Psoas muscle (tissue), 8 donors: Measurements from ENCODE around the gene COASY. TPM values are rescaled to one million over a fixed set of nuclear protein-coding genes. Genes with fewer than 3 reads are reported as not detected.

ENCODE experiments used
- ATAC-seq, 4 donors: fragments of 200-7000 bp; cut with Tn5 transposase; one replicate each; pipeline ENCODE4 v1.9.1; 2020; ENCODE audit warnings: moderate library complexity in 3 of 4, mild to moderate bottlenecking in 2 of 4
- DNase-seq, 2 donors: peaks; one replicate each; pipeline ENCODE4 v3.0.0-alpha.2; 2020
- H3K27ac ChIP-seq: fragments of 200-600 bp; one replicate; pipeline ENCODE4 v1.8.0; 2022
- H3K27me3 ChIP-seq, 3 donors: fragments of 200-600 bp in 1 of 3; one replicate each; pipeline versions ENCODE4 v1.6.1 to v1.8.0; 2013 to 2022; ENCODE audit warnings: low read length in 2 of 3, mild to moderate bottlenecking in 2 of 3, moderate library complexity in 1 of 3; ENCODE audit not compliant: insufficient read depth in 3 of 3
- H3K36me3 ChIP-seq, 2 donors: fragments of 200-600 bp in 1 of 2; one replicate each; pipeline versions ENCODE4 v1.6.1 to v1.8.0; 2013 to 2022; ENCODE audit warnings: low read depth in 1 of 2, mild to moderate bottlenecking in 1 of 2, moderate library complexity in 1 of 2; ENCODE audit not compliant: insufficient read depth in 1 of 2
- H3K4me1 ChIP-seq: fragments of 200-600 bp; one replicate; pipeline ENCODE4 v1.8.0; 2022
- H3K4me3 ChIP-seq: fragments of 200-600 bp; one replicate; pipeline ENCODE4 v1.8.0; 2022; ENCODE audit warnings: mild to moderate bottlenecking
- H3K9me3 ChIP-seq: fragments of 200-600 bp; one replicate; pipeline ENCODE4 v1.8.0; 2022
- WGBS, 3 donors: extraction: QIAGEN DNeasy Blood & Tissue Kit; methylation state at CpG; one replicate each; pipeline versions ENCODE4 v1.1.6 to v1.1.7; 2013; 5-methylcytosine and 5-hydroxymethylcytosine counted together
- intact Hi-C, 2 donors: fragments of 100-400 bp; cut with DNase I; formaldehyde crosslinking; loops; one replicate each; pipeline versions ENCODE4 v1.11.0 to v1.14.2; 2022
- polyA plus RNA-seq, 3 donors: library from polyadenylated mRNA; stranded (reverse); fragments of 200-250 nt; gene quantifications; one replicate each; pipeline ENCODE4 v1.2.3, GENCODE V29; 2013
- total RNA-seq, 4 donors: library from RNA; stranded (reverse); fragmentation: NEBNext Ultra II Directional in 2 of 4; extraction: Animal tissue kit (Norgen Biotek cat#: 25700) in 2 of 4; gene quantifications; one replicate each; pipeline versions ENCODE4 v1.2.1 to v1.2.4, GENCODE V29; 2021 to 2023
- TF ChIP-seq, protein P1 (sequence below): fragments of 200-600 bp; IDR thresholded peaks from one replicate; pipeline ENCODE4 v1.8.0; 2022; ENCODE audit warnings: antibody characterized with exemption
- donor health status: healthy with polysubstance abuse.
- donor health status: DM: no; HTN: no; CAD: no; lungs with moderate emphysema.
- donor health status: Bipolar disorder and iron deficiency.
- donor health status: healthy.
- donor health status: DM: yes; HTN: yes; CAD: no.
- donor health status: DM: no; HTN: no; CAD: no.
- donor health status: DM: no; HTN: no; CAD: no.
- donor health status: DM: yes; HTN: yes; CAD: no.

The COASY gene
- total and polyA plus RNA-seq, 7 donors: 31.6 to 141 (median 41.0) TPM

DNA sequence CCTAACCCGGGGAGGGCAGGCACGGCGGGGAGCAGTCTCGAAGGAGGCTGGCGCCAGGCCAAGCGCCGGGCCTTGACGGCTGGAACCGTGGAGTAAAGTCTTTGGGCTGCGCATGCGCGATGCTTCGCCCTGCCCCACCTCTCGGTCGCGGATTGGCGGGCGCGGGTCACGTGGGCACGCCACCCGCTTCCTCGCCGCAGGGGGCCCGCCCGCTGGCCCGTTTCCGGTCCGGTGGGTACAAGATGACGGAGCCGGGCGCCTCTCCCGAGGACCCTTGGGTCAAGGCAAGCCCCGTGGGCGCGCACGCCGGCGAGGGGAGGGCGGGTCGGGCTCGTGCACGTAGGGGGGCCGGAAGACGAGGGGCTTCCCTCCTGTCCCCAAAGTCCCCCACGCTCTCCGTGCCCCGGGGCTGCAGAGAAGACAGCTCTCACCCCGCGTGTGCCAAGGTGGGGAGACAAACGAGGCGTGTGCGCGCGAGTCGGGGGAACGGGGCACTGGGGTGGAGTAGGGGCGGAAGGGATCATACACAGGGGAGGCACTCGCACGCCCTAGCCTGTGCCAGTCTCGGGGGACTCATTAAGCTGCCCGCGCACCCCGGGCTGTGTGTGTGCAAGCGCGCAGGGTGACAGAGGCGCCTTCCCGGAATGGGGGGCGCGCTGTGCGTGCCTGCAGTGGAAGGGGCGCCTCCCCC, 5.1 kb downstream of the COASY start, which contains the start of gene MLX:
TSS of gene MLX (plus strand) at position 218 of the 691 bp plus-strand sequence. CDS start at position 243, 25 bp downstream.
- peak within 1 kb of the TSS; percentile 96 for H3K27ac ChIP-seq
- peaks cover 22% of the 10 kb centered on the region for H3K4me1 ChIP-seq
- WGBS, 3 donors: 0 to 1% (median 0%) methylated on average over 47 to 72 of the region's 72 CpGs
- H3K4me3 ChIP-seq: peak within 1 kb of the TSS; percentile 83
- TF ChIP-seq, protein P1, sequence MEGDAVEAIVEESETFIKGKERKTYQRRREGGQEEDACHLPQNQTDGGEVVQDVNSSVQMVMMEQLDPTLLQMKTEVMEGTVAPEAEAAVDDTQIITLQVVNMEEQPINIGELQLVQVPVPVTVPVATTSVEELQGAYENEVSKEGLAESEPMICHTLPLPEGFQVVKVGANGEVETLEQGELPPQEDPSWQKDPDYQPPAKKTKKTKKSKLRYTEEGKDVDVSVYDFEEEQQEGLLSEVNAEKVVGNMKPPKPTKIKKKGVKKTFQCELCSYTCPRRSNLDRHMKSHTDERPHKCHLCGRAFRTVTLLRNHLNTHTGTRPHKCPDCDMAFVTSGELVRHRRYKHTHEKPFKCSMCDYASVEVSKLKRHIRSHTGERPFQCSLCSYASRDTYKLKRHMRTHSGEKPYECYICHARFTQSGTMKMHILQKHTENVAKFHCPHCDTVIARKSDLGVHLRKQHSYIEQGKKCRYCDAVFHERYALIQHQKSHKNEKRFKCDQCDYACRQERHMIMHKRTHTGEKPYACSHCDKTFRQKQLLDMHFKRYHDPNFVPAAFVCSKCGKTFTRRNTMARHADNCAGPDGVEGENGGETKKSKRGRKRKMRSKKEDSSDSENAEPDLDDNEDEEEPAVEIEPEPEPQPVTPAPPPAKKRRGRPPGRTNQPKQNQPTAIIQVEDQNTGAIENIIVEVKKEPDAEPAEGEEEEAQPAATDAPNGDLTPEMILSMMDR: no peak
- H3K9me3 ChIP-seq: no peaks in the 10 kb centered on the region
- no peaks in the 10 kb centered on the region for H3K27me3 ChIP-seq
- peaks cover 2 to 59% of the 10 kb centered on the region in 2 donors for H3K36me3 ChIP-seq
- peak; percentile 84 to 89 (median 85) for ATAC-seq
- intact Hi-C loops: no loop called here
- DNase-seq: peak; percentile 96 to 98

- TF ChIP-seq, protein P1: no peak
- Histone ChIP-seq H3K27ac (peak overlapping the region; percentile 96), H3K4me1 (peaks cover 15% of the 10 kb centered on the region), H3K9me3 (no peaks in the 10 kb centered on the region), H3K4me3 (no peak overlapping the region), H3K36me3 (peaks cover 12 to 74% of the 10 kb centered on the region in 2 donors), H3K27me3 (no peaks in the 10 kb centered on the region)
- intact Hi-C loops: no loop called here
- 84 to 85% (median 85%) methylated on average over 14 of the region's 14 CpGs for WGBS, 3 donors
- DNase-seq (no peak), ATAC-seq (no peak)
Observed at GRCh38 chr17:42568341-42569111, 6.6 kb downstream of the COASY start.

DNA sequence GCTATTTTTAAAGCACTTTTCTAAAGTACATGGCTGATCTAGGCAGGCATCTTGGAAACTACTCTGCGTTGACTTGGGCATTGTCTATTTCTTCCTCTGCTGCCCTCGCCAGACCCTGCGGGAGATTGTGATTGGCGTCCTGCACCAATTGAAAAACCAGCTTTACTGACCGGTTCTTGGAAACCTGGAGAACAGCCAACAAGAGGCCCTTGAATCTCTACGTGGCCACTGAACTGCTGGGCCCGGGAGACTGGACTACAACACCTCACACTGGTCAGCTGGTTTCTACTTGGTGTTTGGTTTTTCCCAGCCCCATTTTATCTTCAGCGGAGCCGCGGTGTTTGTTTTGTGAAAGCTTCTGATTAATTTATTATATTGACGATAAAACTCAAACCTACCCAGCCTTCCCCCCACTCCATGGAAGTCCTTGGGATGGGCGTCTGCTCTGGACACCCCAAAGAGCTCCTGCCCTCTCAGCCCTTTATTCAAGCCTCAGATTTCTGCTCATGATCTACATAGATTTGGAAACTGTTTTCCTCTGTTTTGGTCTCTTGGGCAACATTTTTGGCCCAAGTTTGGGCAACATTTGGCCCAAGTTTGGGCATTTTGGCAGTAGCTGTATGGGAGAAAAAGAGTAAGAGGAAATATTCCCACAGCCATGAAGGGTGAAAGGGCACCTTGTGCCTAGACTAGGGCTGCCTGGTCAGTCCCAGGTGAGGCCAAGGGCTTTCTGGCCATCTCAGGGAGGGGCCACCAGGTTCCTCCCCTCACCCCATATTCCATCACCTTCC, 9.7 kb downstream of the COASY start:
- no peak overlapping the region for H3K4me3 ChIP-seq
- H3K27me3 ChIP-seq: no peaks in the 10 kb centered on the region
- no peaks in the 10 kb centered on the region for H3K9me3 ChIP-seq
- H3K27ac ChIP-seq: no peak overlapping the region
- H3K36me3 ChIP-seq: peaks cover 12 to 74% of the 10 kb centered on the region in 2 donors
- intact Hi-C loops: no loop called here
- TF ChIP-seq, protein P1: no peak
- peaks cover 4% of the 10 kb centered on the region for H3K4me1 ChIP-seq
- ATAC-seq (no peak), DNase-seq (no peak)
- WGBS, 3 donors: 60 to 72% (median 63%) methylated on average over 12 of the region's 12 CpGs

DNA sequence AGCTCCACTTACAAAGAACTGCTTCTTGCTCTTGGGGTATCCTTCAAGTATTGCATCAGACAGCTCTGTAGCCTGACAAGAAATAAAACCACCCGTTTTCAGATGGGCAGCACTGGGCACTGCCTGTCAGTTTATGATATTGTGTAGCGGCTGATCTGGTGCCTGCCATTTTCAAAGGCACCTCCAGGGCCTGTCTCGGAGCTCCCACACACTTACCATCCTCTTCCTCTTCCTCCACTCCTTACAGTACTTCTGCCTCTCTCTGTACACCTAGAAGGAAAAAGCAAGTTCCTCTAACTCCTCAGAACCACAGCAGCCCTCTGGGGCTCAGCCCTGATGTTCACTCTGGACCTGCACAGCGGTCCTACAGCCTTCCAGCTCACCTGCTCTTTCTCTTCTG, 11.1 kb downstream of the COASY start:
- DNase-seq (no peak), ATAC-seq (no peak)
- H3K27ac ChIP-seq: no peak overlapping the region
- H3K9me3 ChIP-seq: no peaks in the 10 kb centered on the region
- intact Hi-C loops: no loop called here
- no peak overlapping the region for H3K4me3 ChIP-seq
- H3K4me1 ChIP-seq: peaks cover 4% of the 10 kb centered on the region
- TF ChIP-seq, protein P1: no peak
- 72 to 85% (median 80%) methylated on average over 4 of the region's 4 CpGs for WGBS, 3 donors
- H3K27me3 ChIP-seq: no peaks in the 10 kb centered on the region
- H3K36me3 ChIP-seq: peaks cover 12 to 74% of the 10 kb centered on the region in 2 donors
